K562 (cell line): ENCODE measurements around the gene RNASE4. TPM values are rescaled to one million over a fixed set of nuclear protein-coding genes. Genes with fewer than 3 reads are reported as not detected.
"Not testable (repeated sequence)": the region's sequence is repeated elsewhere in the genome, so short reads cannot be mapped to it uniquely, and the experiment has no call there.

Experiments
- ATAC-seq: fragments of 200-7000 bp; cut with Tn5 transposase; 3 replicates; pipeline ENCODE4 v1.9.1; 2020; ENCODE audit warnings: moderate library complexity
- BruUV-seq: library from RNA; stranded (reverse); fragments of 400-500 nt; replicated peaks from 2 replicates; lab custom pipeline; 2021; lab: Mats Ljungman, UMichigan
- CTCF ChIA-PET: fragments of 300-600 bp; formaldehyde crosslinking; extraction: SDS; loops from one replicate; lab custom pipeline; 2021; ENCODE audit warnings: low intra/inter-chr PET ratio; lab: Yijun Ruan, JAX
- POLR2A ChIA-PET: fragments of 300-600, 350-650 bp; sonication (Branson Sonifier 250); formaldehyde crosslinking; extraction: SDS; loops from one replicate; lab custom pipeline; 2021; ENCODE audit warnings: antibody characterized with exemption, inconsistent platforms; lab: Yijun Ruan, JAX
- DNase-seq, 4 experiments: peaks; one replicate each; pipeline versions ENCODE4 v3.0.0 to v3.0.0-alpha.2; 2011 to 2018; ENCODE audit warnings: low spot score in 3 of 4, mixed read lengths in 3 of 4; ENCODE audit errors: extremely low read depth in 1 of 4
- FAIRE-seq: peaks from 2 replicates; lab custom pipeline; 2011; peaks lifted over from hg19 to GRCh38; lab: Jason Lieb, UNC
- H2AFZ ChIP-seq: 2 replicates; pipeline ENCODE4 v1.6.0; 2011; ENCODE audit warnings: low read depth, low read length, control low read depth, inconsistent platforms
- H3K27ac ChIP-seq: fragments of 200-600 bp; 3 replicates; pipeline ENCODE4 v1.8.0; 2011; ENCODE audit warnings: low read depth, mild to moderate bottlenecking, control low read depth, inconsistent platforms, low read length, moderate library complexity, mixed read lengths; ENCODE audit errors: extremely low read depth
- H3K27me3 ChIP-seq, 2 experiments: fragments of 300-600 bp in 1 of 2; 2 replicates in 1 of 2; 3 replicates in 1 of 2; pipeline versions ENCODE4 v1.6.0 to v1.8.0; 2011; ENCODE audit warnings: inconsistent platforms in 2 of 2, low read length in 2 of 2, mild to moderate bottlenecking in 1 of 2, mixed read lengths in 1 of 2, moderate library complexity in 1 of 2; ENCODE audit not compliant: control insufficient read depth in 2 of 2, insufficient read depth in 2 of 2
- H3K36me3 ChIP-seq: fragments of 300-600 bp; 3 replicates; pipeline ENCODE4 v1.8.0; 2011; ENCODE audit warnings: mild to moderate bottlenecking, low read length, inconsistent platforms; ENCODE audit not compliant: control insufficient read depth, insufficient read depth
- H3K4me1 ChIP-seq, 2 experiments: fragments of 200-600 bp in 1 of 2; replicated peaks in 1 of 2; 2 replicates in 1 of 2; 3 replicates in 1 of 2; pipeline versions ENCODE4 v1.5.1 to v1.8.0; 2011; ENCODE audit warnings: inconsistent platforms in 2 of 2, low read length in 2 of 2, mild to moderate bottlenecking in 1 of 2, mixed read lengths in 1 of 2, moderate library complexity in 1 of 2; ENCODE audit not compliant: control insufficient read depth in 2 of 2, insufficient read depth in 2 of 2
- H3K4me2 ChIP-seq: 2 replicates; pipeline ENCODE4 v1.6.1; 2011; ENCODE audit warnings: low read length, control low read depth, inconsistent platforms, mixed read lengths; ENCODE audit not compliant: insufficient read depth
- H3K4me3 ChIP-seq: fragments of 200-600 bp; sonication (generic), shearing (Covaris generic); 2 replicates; pipeline ENCODE4 v1.5.1; 2016; ENCODE audit warnings: control low read depth, inconsistent platforms
- H3K79me2 ChIP-seq: fragments of 200-600 bp; 3 replicates; pipeline ENCODE4 v1.8.0; 2011; ENCODE audit warnings: low read length, inconsistent platforms; ENCODE audit not compliant: control insufficient read depth, insufficient read depth
- H3K9ac ChIP-seq, 2 experiments: 2 replicates each; pipeline versions ENCODE4 v1.6.0 to v1.6.1; 2011; ENCODE audit warnings: low read depth in 2 of 2, low read length in 2 of 2, control low read depth in 1 of 2, inconsistent platforms in 1 of 2, mild to moderate bottlenecking in 1 of 2, mixed read lengths in 1 of 2; ENCODE audit not compliant: insufficient read depth in 1 of 2
- H3K9me1 ChIP-seq: one replicate; pipeline ENCODE4 v1.6.0; 2011; ENCODE audit warnings: inconsistent platforms, mild to moderate bottlenecking, low read length, moderate library complexity; ENCODE audit not compliant: control insufficient read depth, insufficient read depth
- H3K9me3 ChIP-seq: replicated peaks from 2 replicates; pipeline ENCODE4 v1.5.1; 2011; ENCODE audit warnings: low read depth, low read length, inconsistent platforms; ENCODE audit not compliant: control insufficient read depth, insufficient read depth
- H4K20me1 ChIP-seq: replicated peaks from 2 replicates; pipeline ENCODE4 v1.6.1; 2011; ENCODE audit warnings: low read length, inconsistent platforms, mixed read lengths; ENCODE audit not compliant: control insufficient read depth, insufficient read depth
- ELF4 ChIP-seq: fragments of 450-650 bp; formaldehyde crosslinking; IDR thresholded peaks from 2 replicates; pipeline ENCODE4 v1.4.0; 2022; ENCODE audit warnings: missing genetic modification characterization
- FIP1L1 ChIP-seq: fragments of 200-400 bp; formaldehyde crosslinking; IDR thresholded peaks from 2 replicates; pipeline ENCODE4 v1.6.1; 2018; ENCODE audit warnings: mild to moderate bottlenecking, low read depth, low read length; ENCODE audit not compliant: poor library complexity, severe bottlenecking
- FOSL1 ChIP-seq: fragments of 200-800 bp; sonication (Bioruptor generic); conservative IDR thresholded peaks from 2 replicates; pipeline ENCODE4 v1.6.1; 2016; ENCODE audit warnings: missing genetic modification characterization, missing compliant biosample characterization
- FOXJ2 ChIP-seq: fragments of 200-800 bp; sonication (Bioruptor generic); IDR thresholded peaks from 2 replicates; pipeline ENCODE4 v1.6.1; 2016; ENCODE audit warnings: missing genetic modification characterization, missing compliant biosample characterization
- HNRNPL ChIP-seq: fragments of 200-400 bp; formaldehyde crosslinking; IDR thresholded peaks from 2 replicates; pipeline ENCODE4 v1.6.1; 2017; ENCODE audit warnings: low read depth, mild to moderate bottlenecking, low read length
- ILF3 ChIP-seq: fragments of 450-650 bp; IDR thresholded peaks from 2 replicates; pipeline ENCODE4 v1.6.1; 2018; ENCODE audit warnings: antibody characterized with exemption, mild to moderate bottlenecking, moderate library complexity, borderline replicate concordance
- IRF2 ChIP-seq: sonication (generic); formaldehyde crosslinking; IDR thresholded peaks from 2 replicates; pipeline ENCODE4 v1.8.1; 2022; ENCODE audit warnings: mild to moderate bottlenecking, missing genetic modification reagents
- LEF1 ChIP-seq: fragments of 450-650 bp; IDR thresholded peaks from 2 replicates; pipeline ENCODE4 v1.6.1; 2016; ENCODE audit warnings: mild to moderate bottlenecking
- MCM7 ChIP-seq, 2 experiments: fragments of 450-650 bp; IDR thresholded peaks; 2 replicates each; pipeline ENCODE4 v1.6.1; 2016 to 2018
- PURB ChIP-seq: sonication (generic); formaldehyde crosslinking; IDR thresholded peaks from 2 replicates; pipeline ENCODE4 v1.9.0; 2021; ENCODE audit warnings: low read depth, mild to moderate bottlenecking, missing genetic modification reagents
- SOX6 ChIP-seq: fragments of 450-650 bp; IDR thresholded peaks from 2 replicates; pipeline ENCODE4 v1.6.1; 2014; ENCODE audit warnings: mild to moderate bottlenecking
- ZBTB43 ChIP-seq: sonication (generic); formaldehyde crosslinking; IDR thresholded peaks from 2 replicates; pipeline ENCODE4 v1.8.0; 2023; ENCODE audit warnings: mild to moderate bottlenecking, missing genetic modification reagents
- ZNF449 ChIP-seq: fragments of 250-450 bp; sonication (Bioruptor Pico); IDR thresholded peaks from 2 replicates; pipeline ENCODE4 v1.8.0; 2022; ENCODE audit warnings: moderate library complexity, mild to moderate bottlenecking, inconsistent platforms
- WGBS: fragments of 100-300 bp; shearing (Covaris generic); methylation state at CpG from one replicate; pipeline ENCODE4 v1.1.6; 2016; ENCODE audit warnings: low coverage, mixed read lengths; ENCODE audit not compliant: insufficient coverage; ENCODE audit errors: missing lambda C conversion rate; 5-methylcytosine and 5-hydroxymethylcytosine counted together
- in situ Hi-C: fragments of 300-500 bp; cut with MboI; formaldehyde crosslinking; loops from 4 replicates; pipeline ENCODE4 v1.15.0; 2018; ENCODE audit warnings: inconsistent platforms, mixed read lengths
- intact Hi-C: fragments of 100-400 bp; cut with micrococcal nuclease; formaldehyde crosslinking; loops from 2 replicates; pipeline ENCODE4 v1.14.2; 2022
- polyA plus RNA-seq, 8 experiments: library from polyadenylated mRNA; depleted of rRNA in 4 of 8; stranded (reverse) in 5 of 8; unstranded in 3 of 8; fragments of >200 nt; fragmentation: Nextera tagmentation in 2 of 8; fragmentation: Illumina TruSeq in 1 of 8; extraction: Ambion mirVana in 2 of 8; extraction: Trizol in 1 of 8; gene quantifications; 2 replicates each; pipeline versions ENCODE4 v1.2.1 to v1.2.3, GENCODE V29; 2011 to 2014; ENCODE audit warnings: inconsistent platforms in 1 of 8, missing spikeins in 1 of 8
- total RNA-seq, 7 experiments: library from RNA; depleted of rRNA in 6 of 7; stranded (reverse); fragments of >200 nt in 6 of 7; fragmentation: Illumina TruSeq in 2 of 7; extraction: Trizol in 2 of 7; gene quantifications; 2 replicates each; pipeline versions ENCODE4 v1.2.1 to v1.2.3, GENCODE V29; 2011 to 2021; ENCODE audit warnings: low replicate concordance in 1 of 7

The RNASE4 gene
- total and polyA plus RNA-seq, 9 of the 15 experiments (the other 6 are each of a cell fraction or from before 2014, with no cell fraction given) = 0.09 to 0.22 (median 0.13) TPM; not detected in 2

GRCh38 chr14:20723488-20723887 lies 39.1 kb downstream of the RNASE4 start (continued):
- TF ChIP-seq HNRNPL (no peak), FOXJ2 (tag) (no peak)

- CTCF ChIA-PET, H2AFZ ChIP-seq: not testable (repeated sequence)
Measured at GRCh38 chr14:20726121-20726520, 41.8 kb downstream of the RNASE4 start.

GRCh38 chr14:20726531-20726930 lies 42.2 kb downstream of the RNASE4 start:
- H3K9me3 ChIP-seq = no peaks in the 10 kb centered on the region
- DNase-seq (no peak), ATAC-seq (no peak), FAIRE-seq (no peak)
- no peak overlapping the region for H3K4me3 ChIP-seq
- no peaks in the 10 kb centered on the region for H3K79me2 ChIP-seq
- H2AFZ ChIP-seq = no peak overlapping the region
- no peaks in the 10 kb centered on the region for H3K36me3 ChIP-seq
- no peak overlapping the region for H3K4me2 ChIP-seq
- BruUV-seq = no TSS peak
- H4K20me1 ChIP-seq = no peaks in the 10 kb centered on the region
- intact Hi-C loops = no loop called here
- no peaks in the 10 kb centered on the region for H3K9me1 ChIP-seq
- H3K27me3 ChIP-seq = peaks cover 20 to 29% of the 10 kb centered on the region in 2 experiments; a peak in 4 of 5 replicates
- no peak overlapping the region for H3K9ac ChIP-seq
- H3K4me1 ChIP-seq = peaks cover 3 to 6% of the 10 kb centered on the region in 2 experiments; a peak in 4 of 5 replicates
- in situ Hi-C loops = no loop called here
- no peak overlapping the region for H3K27ac ChIP-seq
- CTCF ChIA-PET = no interaction called here
- POLR2A ChIA-PET = no interaction called here
- WGBS = 0% methylated on average over 1 of the region's 1 CpG
- TF ChIP-seq FOSL1 (tag) = no peak
- no peak for TF ChIP-seq MCM7 (IDR thresholded peaks at IDR 0.05)
- no peak for TF ChIP-seq FIP1L1
- TF ChIP-seq ILF3 = no peak
- TF ChIP-seq LEF1 = no peak
- no peak for TF ChIP-seq ELF4 (CRISPR knock-in tag)
- TF ChIP-seq SOX6 = no peak
- no peak for TF ChIP-seq ZNF449 (CRISPR knock-in tag)
- no peak for TF ChIP-seq IRF2 (CRISPR knock-in tag)
- no peak for TF ChIP-seq PURB (CRISPR knock-in tag)
- TF ChIP-seq ZBTB43 (CRISPR knock-in tag) = no peak

More at GRCh38 chr14:20726121-20726520, 41.8 kb downstream of the RNASE4 start:
- H3K27ac ChIP-seq, H3K9me3 ChIP-seq, POLR2A ChIA-PET, BruUV-seq, FAIRE-seq, H3K4me1 ChIP-seq, H3K36me3 ChIP-seq, H3K4me3 ChIP-seq, in situ Hi-C loops, H3K4me2 ChIP-seq, ATAC-seq, DNase-seq, H3K9me1 ChIP-seq, H3K9ac ChIP-seq, intact Hi-C loops, H4K20me1 ChIP-seq, H3K79me2 ChIP-seq: not testable (repeated sequence)
- 20% methylated on average over 3 of the region's 3 CpGs for WGBS
- H3K27me3 ChIP-seq = peaks cover 20 to 33% of the 10 kb centered on the region in 2 experiments; a peak in 4 of 5 replicates
